HG02981 (cell line): ENCODE results near the gene CDH3.

Source experiments
- ATAC-seq: cut with Tn5 transposase; IDR thresholded peaks from one replicate; pipeline ENCODE4 v1.9.1; 2021; ENCODE audit warnings: mild to moderate bottlenecking, moderate library complexity; ENCODE audit not compliant: unreplicated experiment

The CDH3 gene

DNA sequence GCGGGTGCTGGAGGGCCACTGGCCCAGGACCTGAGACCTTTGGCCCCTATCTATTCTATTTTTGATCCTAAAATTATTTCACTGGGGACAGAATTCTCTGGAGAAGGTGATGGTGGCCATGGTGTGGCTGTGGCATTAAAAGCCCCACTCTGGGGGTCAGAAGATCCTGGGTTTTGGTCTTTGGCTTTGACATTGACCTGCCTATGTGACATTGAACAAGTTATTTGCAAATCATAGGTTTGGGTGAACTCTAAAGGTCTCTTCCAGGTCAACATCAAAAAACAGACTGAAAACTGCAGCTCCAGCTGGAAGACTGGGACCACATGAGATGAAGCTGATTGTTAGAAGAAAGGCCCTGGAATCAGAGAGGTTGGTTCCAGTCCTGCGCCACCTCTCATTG, 89.7 kb downstream of the CDH3 start:
- ATAC-seq = no peak

DNA sequence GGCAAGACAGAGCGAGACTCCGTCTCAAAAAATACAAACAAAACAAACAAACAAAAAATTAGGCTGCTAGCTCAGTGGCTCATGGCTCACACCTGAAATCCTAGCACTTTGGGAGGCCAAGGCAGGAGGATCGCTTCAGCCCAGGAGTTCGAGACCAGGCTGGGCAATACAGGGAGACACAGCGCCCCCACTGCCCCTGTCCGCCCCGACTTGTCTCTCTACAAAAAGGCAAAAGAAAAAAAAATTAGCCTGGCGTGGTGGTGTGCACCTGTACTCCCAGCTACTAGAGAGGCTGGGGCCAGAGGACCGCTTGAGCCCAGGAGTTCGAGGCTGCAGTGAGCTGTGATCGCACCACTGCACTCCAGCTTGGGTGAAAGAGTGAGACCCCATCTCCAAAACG, 91.5 kb downstream of the CDH3 start:
- ATAC-seq = no peak

DNA sequence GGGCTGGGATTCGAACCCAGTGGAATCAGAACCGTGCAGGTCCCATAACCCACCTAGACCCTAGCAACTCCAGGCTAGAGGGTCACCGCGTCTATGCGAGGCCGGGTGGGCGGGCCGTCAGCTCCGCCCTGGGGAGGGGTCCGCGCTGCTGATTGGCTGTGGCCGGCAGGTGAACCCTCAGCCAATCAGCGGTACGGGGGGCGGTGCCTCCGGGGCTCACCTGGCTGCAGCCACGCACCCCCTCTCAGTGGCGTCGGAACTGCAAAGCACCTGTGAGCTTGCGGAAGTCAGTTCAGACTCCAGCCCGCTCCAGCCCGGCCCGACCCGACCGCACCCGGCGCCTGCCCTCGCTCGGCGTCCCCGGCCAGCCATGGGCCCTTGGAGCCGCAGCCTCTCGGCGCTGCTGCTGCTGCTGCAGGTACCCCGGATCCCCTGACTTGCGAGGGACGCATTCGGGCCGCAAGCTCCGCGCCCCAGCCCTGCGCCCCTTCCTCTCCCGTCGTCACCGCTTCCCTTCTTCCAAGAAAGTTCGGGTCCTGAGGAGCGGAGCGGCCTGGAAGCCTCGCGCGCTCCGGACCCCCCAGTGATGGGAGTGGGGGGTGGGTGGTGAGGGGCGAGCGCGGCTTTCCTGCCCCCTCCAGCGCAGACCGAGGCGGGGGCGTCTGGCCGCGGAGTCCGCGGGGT, 92.1 kb downstream of the CDH3 start, which contains the start of gene CDH1:
Gene CDH1, plus strand, starts transcription at position 247 of the 684 bp plus-strand sequence. Its CDS starts 124 bp downstream, at position 371.
- ATAC-seq = no peak

DNA sequence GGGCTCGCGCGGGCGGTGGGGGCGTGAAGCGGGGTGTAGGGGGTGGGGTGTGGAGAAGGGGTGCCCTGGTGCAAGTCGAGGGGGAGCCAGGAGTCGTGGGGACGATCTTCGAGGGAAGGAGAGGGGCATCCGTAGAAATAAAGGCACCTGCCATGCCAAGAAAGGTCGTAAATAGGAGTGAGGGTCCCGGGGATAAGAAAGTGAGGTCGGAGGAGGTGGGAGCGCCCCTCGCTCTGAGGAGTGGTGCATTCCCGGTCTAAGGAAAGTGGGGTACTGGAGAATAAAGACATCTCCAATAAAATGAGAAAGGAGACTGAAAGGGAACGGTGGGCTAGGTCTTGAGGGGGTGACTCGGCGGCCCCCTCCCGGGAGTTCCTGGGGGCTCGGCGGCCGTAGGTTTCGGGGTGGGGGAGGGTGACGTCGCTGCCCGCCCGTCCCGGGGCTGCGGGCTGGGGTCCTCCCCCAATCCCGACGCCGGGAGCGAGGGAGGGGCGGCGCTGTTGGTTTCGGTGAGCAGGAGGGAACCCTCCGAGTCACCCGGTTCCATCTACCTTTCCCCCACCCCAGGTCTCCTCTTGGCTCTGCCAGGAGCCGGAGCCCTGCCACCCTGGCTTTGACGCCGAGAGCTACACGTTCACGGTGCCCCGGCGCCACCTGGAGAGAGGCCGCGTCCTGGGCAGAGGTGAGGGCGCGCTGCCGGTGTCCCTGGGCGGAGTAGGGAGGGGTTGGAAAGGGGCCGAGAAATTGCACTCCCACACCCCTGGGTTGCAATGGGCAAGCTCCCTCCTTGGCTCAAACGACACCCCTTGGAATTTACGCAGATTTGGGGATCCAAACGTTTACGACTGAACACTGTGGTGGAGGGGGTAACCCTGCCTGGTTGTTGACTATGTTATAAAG, 92.9 kb downstream of the CDH3 start:
- ATAC-seq = no peak

DNA sequence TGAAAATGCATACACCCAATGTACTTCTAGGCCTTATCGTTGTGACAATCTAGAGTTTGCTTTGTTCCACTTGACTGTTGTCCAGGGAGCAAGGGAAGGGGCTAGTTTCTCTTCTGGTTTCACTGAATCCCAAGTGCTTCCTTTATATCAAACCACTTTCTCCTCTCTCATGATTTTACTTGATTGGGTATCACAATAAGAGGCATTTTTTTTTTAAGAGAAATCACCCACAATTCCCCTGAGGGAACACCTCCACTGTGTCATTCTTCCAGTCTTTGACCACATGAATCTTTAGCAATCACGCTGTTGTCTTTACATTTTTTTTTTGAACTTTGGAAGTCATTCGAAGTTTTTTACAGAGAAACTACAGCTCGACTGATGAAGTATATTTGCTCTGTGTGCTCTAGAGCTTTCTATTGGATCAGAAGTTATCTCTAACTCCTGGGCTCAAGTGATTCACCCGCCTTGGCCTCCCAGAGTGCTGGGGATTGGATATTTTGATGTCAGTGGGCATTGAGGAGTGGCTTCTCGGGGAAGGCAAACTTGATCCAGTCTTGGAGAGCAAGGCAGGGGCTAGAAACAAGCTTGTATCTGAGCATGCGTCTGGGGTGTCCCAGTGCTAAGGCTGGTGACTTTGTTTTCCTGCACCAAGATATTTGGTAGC, 95.0 kb downstream of the CDH3 start:
- no peak for ATAC-seq

DNA sequence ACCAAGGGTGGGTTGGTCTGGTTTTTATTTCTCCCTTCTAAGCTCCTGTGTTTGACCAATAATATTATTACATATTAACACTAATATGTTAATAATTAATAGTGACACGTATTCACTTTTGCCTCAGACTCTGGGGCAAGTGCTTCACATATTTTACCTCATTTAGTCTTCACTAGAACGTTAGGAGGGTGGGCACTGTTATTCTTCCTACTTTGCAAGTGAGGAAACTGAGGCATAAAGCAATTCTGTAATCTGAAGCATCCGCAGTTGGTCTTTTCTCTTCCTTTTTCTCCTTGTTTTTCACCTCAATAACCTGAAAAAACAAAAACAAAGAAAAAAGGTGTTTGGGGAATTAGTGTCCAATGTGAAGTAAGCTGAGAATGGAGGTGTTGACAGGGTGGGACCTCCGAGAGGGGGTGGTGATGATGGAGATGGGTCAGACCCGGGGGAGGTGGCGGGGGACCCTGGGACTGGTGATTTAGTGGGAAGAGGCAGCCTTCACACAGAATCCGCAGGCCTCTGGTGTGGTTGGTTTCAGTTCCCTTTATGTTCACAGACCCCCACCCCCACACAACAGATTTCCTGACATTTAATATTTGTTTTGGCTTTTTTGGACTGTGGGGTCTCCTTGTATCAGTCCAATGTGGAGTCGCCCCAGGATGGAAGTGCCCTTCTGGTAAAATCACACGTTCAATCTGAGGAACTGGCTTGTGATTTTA, 95.7 kb downstream of the CDH3 start:
- no peak for ATAC-seq

DNA sequence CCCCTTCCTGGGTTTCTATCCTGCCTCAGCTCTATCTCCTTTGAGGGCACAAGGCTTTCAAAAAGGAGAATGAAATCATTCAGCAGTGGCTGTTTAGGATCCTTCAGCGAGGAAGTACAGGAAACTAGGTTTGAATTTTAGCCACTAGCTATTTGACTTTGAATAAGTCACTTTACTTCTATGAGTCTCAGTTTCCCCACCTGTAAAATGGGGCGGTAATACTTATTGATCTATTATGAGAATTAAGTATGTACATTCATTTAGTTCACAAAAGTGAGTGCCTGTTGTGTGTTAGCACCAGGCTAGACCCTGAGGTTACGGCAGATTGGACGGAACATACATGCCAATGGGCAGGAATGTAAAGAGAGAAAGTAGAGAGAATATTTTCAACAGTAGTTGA, 98.6 kb downstream of the CDH3 start:
- no peak for ATAC-seq

DNA sequence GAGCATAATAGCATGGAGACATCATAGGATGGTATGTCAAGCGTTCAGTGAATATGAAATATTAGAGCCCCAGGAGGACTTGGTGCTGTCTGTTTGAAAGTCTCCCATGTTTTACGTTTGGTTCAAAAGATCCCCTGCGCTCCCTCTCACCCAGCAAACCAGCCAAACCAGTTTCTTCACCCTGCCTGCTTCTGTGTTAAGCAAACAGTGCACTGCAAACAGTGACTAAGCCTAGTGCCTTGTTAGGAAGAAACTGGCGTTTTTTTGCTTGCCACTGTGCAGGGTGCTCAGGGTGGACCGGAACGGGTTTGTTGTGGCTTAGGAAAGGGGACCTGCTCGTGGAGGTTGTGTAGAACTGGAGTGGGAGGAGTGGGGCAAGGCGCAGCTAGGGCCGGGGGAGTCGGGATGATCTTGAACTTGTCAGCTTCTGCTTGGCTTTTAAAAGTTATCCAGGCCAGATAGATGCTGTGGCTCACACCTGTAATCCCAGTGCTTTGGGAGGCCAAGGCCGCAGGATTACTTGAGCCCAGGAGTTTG, 99.7 kb downstream of the CDH3 start:
- ATAC-seq = no peak

DNA sequence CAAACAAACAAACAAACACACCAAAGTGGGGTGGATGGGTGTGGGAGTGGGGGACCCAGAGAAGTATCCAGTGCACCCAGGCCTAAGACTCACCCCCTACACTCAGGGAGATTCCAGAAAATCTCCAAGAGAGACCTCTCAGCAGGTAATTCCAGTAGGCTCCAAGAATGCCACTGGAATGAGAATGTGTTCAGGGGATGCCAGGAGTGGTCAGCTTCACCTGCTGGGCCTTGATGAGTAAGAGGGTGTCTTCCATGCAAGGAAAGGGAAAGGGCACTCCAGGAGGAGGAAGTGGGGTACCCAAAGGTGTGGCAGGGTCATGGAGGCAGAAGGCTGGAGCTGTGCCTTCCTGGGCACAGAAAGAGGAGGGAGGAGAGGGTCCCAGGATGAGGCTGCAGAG, 101.8 kb downstream of the CDH3 start:
- ATAC-seq = no peak

DNA sequence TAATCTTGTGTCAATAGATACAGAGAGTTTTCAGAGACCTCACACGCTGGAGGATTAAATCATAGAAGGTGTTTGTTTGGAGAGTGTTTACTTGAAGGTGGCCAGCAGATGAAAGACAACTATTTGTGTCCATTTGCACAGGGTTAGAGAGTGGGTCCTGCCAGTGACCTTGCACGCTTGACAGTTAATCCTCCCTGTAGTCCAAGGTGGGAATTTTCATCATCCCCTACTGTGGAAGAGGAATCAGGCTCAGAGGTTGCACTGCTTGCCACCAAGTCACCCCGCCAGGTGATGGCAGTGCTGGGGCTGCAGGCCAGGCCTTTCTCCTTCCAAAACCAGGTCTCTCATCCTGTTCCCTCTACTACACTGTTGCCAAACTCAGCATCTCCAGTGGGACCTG, 104.3 kb downstream of the CDH3 start:
- ATAC-seq = no peak
